Measurements from ENCODE around the gene DOCK2.

DOCK2 gene

DNA sequence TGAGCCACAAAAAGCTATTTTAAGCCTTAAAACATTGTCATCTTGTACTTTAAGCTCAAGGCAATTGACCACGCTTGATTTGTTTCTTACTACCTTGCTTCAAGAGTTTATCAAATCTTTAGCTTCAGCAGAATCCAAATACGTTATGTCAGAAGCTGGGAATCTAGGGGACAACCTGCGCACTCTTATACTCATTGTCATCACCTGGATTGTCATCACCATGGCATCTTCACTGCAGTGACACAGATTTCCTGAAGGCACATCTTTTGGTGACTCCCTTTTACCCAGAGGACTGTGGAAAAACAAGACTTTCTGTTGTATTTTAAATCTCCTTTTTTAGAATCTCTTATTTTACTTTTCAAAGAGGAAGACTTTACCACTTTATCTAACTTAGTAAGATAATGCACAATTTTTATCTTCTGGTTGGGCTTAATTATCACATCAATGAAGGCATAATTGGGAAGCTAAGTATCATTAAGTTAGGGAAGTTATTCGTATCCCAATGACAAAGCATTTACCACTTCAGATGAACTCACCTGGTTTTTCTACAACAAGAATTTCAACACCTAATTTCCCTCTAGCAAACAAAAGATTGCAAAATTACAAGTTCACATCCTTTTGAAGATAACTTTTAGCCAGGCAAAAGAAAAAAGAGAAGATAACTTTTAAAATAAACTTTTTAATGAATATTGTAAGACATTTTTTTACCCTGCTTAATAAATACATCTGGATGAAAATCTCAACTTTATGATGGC is 162.0 kb downstream of the DOCK2 start:
- no peak for DNase-seq (ENCODE audit: low spot score)
- CTCF ChIA-PET = interaction anchor here (0.5 kb wide), 1 partner anchor 997 kb away, joined by 4 read pairs; no protein-coding TSS in a partner anchor
- POLR2A ChIA-PET (ENCODE audit: low non-redundant PET) = no interaction called here
- TF ChIP-seq, protein P1, sequence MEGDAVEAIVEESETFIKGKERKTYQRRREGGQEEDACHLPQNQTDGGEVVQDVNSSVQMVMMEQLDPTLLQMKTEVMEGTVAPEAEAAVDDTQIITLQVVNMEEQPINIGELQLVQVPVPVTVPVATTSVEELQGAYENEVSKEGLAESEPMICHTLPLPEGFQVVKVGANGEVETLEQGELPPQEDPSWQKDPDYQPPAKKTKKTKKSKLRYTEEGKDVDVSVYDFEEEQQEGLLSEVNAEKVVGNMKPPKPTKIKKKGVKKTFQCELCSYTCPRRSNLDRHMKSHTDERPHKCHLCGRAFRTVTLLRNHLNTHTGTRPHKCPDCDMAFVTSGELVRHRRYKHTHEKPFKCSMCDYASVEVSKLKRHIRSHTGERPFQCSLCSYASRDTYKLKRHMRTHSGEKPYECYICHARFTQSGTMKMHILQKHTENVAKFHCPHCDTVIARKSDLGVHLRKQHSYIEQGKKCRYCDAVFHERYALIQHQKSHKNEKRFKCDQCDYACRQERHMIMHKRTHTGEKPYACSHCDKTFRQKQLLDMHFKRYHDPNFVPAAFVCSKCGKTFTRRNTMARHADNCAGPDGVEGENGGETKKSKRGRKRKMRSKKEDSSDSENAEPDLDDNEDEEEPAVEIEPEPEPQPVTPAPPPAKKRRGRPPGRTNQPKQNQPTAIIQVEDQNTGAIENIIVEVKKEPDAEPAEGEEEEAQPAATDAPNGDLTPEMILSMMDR (conservative IDR thresholded peaks at IDR 0.05; ENCODE audit: low read depth) = no peak
- H3K27ac ChIP-seq = no peak overlapping the region

DNA sequence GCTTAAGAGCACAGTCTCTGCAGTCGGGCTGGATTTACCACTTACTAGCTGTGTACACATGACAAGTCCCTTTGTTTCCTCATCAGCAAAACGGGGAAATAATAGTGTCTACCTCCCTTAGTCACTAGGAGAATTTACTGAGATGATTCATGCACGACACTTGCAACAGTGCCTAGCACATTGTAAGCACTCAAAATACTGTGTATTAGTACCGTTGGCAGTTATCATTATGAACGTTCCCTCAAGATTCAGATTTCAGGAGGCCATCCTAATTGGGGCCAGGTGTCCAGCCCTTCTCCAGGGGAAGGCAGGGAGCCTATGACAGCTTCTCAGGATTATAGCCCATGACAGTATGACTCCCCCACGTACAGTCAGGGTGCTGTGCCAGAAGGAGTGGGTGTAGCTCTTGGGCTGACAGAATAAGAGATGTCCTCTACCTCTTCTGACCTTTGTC is 164.3 kb downstream of the DOCK2 start:
- ChIA-PET CTCF (interaction anchor here (0.6 to 1.5 kb wide), 5 partner anchors 108 to 346 kb away, joined by 3 to 5 read pairs (median 3); partner anchors contain the start of gene INSYN2B), POLR2A (ENCODE audit: low non-redundant PET) (no interaction called here)
- H3K27ac ChIP-seq = no peak overlapping the region
- TF ChIP-seq, protein P1 (conservative IDR thresholded peaks at IDR 0.05; ENCODE audit: low read depth) = no peak
- DNase-seq (ENCODE audit: low spot score) = peak; percentile 25

DNA sequence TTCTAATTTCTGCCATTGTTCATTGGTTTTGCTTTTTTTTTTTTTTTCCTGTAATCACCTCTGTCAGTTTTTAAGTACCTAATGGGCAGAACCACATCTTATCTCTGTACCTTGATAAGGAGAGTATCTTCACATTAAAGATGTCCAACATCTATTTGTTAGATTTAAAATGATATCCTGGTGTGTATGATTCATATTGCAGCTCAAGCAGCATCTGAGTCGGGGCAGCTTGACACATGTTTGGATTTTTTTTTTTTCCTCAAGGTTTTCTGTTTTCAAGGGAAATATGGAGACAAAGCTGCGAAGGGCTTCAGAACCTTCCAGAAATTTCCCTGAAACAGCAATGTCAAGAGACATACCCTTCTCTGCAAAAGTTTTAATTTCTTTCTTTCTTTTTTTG is 164.7 kb downstream of the DOCK2 start:
- DNase-seq (ENCODE audit: low spot score) = no peak
- no peak overlapping the region for H3K27ac ChIP-seq
- ChIA-PET POLR2A (ENCODE audit: low non-redundant PET) (no interaction called here), CTCF (interaction anchor here (0.6 to 1.5 kb wide), 5 partner anchors 13 to 283 kb away, joined by 3 to 5 read pairs (median 3); partner anchors contain the start of gene INSYN2B)
- TF ChIP-seq, protein P1 (conservative IDR thresholded peaks at IDR 0.05; ENCODE audit: low read depth) = no peak

DNA sequence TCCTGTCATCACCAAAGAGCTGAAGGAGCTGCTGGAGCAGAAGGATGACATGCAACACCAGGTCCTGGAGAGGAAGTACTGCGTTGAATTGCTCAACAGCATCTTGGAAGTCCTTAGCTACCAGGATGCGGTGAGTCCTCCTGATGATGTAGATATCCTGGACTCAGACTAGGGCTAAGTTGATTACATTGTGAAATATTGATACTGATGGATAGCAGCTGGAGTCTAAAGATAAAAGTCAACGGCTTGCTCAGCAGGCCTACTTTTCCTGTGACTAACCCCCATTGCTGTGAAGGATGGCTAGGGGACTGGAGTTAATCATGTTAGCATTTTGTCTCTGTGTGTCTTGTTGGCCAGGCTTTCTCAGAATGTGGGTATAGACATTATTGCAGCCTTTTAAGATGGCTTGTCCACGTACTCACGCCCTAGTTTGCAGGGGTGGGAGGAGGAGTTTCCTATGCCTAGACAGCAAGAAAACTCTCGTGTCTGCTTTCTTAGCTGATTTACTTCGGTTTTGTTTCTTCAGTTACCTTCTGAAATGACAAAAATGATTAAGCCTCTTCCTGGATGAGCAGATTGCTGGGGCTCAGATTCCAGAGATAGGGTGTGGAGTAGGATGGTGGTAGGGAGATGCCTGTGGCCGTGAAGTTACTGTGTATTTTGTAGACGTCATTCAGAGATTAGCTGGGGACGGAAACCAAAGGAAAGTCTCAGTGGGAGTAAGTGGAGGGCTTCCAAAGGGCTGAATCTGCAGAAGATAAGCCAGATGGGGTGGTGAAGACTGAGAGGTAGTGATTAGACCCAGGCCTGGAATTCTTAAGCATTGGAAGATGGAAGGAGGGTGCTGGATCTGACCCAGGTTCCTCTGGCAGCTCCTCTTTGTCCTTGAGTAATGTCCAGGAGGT is 166.3 kb downstream of the DOCK2 start:
- DNase-seq (ENCODE audit: low spot score) = no peak
- H3K27ac ChIP-seq = no peak overlapping the region
- ChIA-PET CTCF (no interaction called here), POLR2A (ENCODE audit: low non-redundant PET) (no interaction called here)
- TF ChIP-seq, protein P1 (conservative IDR thresholded peaks at IDR 0.05; ENCODE audit: low read depth) = no peak

DNA sequence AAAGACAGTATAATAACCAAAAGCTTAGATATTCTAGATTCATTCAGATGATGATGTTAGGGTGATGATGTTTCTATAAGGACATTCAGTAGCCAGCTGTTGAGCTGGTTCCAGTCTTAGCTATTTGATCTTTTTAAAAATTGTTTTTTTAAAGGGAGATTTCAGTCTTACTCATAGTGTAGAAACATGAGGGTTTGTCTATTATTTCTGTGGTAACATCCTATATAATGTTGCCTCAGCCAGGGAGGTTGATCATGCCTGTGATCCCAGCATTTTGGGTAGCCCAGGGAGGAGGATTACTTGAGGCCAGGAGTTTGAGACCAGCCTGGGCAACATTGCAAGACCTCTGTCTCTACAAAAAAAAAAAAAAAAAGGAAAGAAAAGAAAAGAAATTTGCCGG is 167.8 kb downstream of the DOCK2 start:
- ChIA-PET POLR2A (ENCODE audit: low non-redundant PET) (no interaction called here), CTCF (interaction anchor here (0.7 kb wide), 1 partner anchor 134 kb away, joined by 4 read pairs; no protein-coding TSS in a partner anchor)
- TF ChIP-seq, protein P1 (conservative IDR thresholded peaks at IDR 0.05; ENCODE audit: low read depth) = no peak
- DNase-seq (ENCODE audit: low spot score) = no peak
- no peak overlapping the region for H3K27ac ChIP-seq

DNA sequence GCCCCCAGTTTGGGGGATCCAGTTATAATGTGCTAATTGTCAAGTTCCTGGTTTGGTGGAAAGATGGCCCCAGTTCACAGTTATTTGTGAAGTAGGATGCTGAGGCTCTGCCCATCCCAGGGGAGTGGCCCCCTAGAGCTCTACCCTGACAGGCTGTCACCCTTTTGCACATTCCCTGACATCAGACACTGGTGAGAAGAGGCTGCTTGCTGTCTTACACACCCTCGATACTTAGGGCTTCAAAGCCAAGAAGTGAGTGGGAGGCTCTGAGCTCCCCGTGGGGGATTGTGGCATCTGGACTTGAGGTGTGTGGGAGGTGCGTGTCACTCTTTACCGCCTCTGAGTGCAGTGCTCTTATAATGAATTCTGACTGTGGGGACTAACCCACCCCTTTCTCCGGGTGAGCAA is 168.5 kb downstream of the DOCK2 start:
- ChIA-PET POLR2A (ENCODE audit: low non-redundant PET) (no interaction called here), CTCF (interaction anchor here (0.7 kb wide), 1 partner anchor 135 kb away, joined by 4 read pairs; no protein-coding TSS in a partner anchor)
- no peak for DNase-seq (ENCODE audit: low spot score)
- H3K27ac ChIP-seq = no peak overlapping the region
- TF ChIP-seq, protein P1 (conservative IDR thresholded peaks at IDR 0.05; ENCODE audit: low read depth) = no peak
